Measurements from ENCODE around the gene S100PBP.

S100PBP gene

GRCh38 chr1:32885676-32886003 is 68.2 kb downstream of the S100PBP start:
- ChIA-PET CTCF (interaction anchor here (0.5 to 0.6 kb wide), 2 partner anchors 119 to 253 kb away, joined by 3 read pairs; no protein-coding TSS in a partner anchor), POLR2A (no interaction called here)
- DNase-seq (ENCODE audit: extremely low spot score), result no peak
- TF ChIP-seq FOXA1 (IDR thresholded peaks at IDR 0.05) (no peak), SUZ12 (IDR thresholded peaks at IDR 0.05) (no peak), HDGF (IDR thresholded peaks at IDR 0.05; ENCODE audit: borderline replicate concordance) (no peak), FOXK2 (IDR thresholded peaks at IDR 0.05) (no peak), ARNT (IDR thresholded peaks at IDR 0.05) (no peak), CTBP1 (IDR thresholded peaks at IDR 0.05; ENCODE audit: borderline replicate concordance) (no peak), LEF1 (IDR thresholded peaks at IDR 0.05; ENCODE audit: borderline replicate concordance) (no peak), TARDBP (IDR thresholded peaks at IDR 0.05) (no peak), PKNOX1 (IDR thresholded peaks at IDR 0.05) (no peak), ZNF384 (IDR thresholded peaks at IDR 0.05) (no peak), FOXM1 (IDR thresholded peaks at IDR 0.05; ENCODE audit: borderline replicate concordance) (no peak), BHLHE40 (IDR thresholded peaks at IDR 0.05; ENCODE audit: borderline replicate concordance) (no peak), ELF4 (IDR thresholded peaks at IDR 0.05) (no peak), SP1 (IDR thresholded peaks at IDR 0.05) (no peak), L3MBTL2 (conservative IDR thresholded peaks at IDR 0.05) (no peak), NFRKB (IDR thresholded peaks at IDR 0.05) (no peak)

- CTCF ChIA-PET, result interaction anchor here (0.5 to 1.1 kb wide), 10 partner anchors 7 to 306 kb away, joined by 3 to 6 read pairs (median 3); partner anchors contain the start of gene RNF19B
- TF ChIP-seq FOXM1 (IDR thresholded peaks at IDR 0.05; ENCODE audit: borderline replicate concordance) (no peak), TARDBP (IDR thresholded peaks at IDR 0.05) (0 out of 2 replicates have a peak, but pooled peaks have one; percentile 48)
- peak; percentile 96 for DNase-seq (ENCODE audit: extremely low spot score)
- POLR2A ChIA-PET, result no interaction called here
These were observed 68.8 kb downstream of the S100PBP start, which contains the start of gene HPCA for GRCh38 chr1:32886004-32886827. TSS of gene HPCA (plus strand) at chr1:32886491. CDS start at chr1:32888899, 2,408 bp downstream.

- DNase-seq (ENCODE audit: extremely low spot score), result no peak
- ChIA-PET CTCF (interaction anchor here (0.5 to 1.1 kb wide), 9 partner anchors 8 to 306 kb away, joined by 3 to 6 read pairs (median 3); partner anchors contain the start of gene RNF19B), POLR2A (no interaction called here)
- no peak for TF ChIP-seq FOXM1 (IDR thresholded peaks at IDR 0.05; ENCODE audit: borderline replicate concordance)
These were observed 69.5 kb downstream of the S100PBP start for GRCh38 chr1:32886828-32887414.

GRCh38 chr1:32887623-32888022 is 70.2 kb downstream of the S100PBP start:
- CTCF ChIA-PET, result interaction anchor here (1.1 kb wide), 1 partner anchor 109 kb away, joined by 3 read pairs; no protein-coding TSS in a partner anchor
- POLR2A ChIA-PET, result no interaction called here
- TF ChIP-seq PKNOX1 (IDR thresholded peaks at IDR 0.05), result no peak
- no peak for TF ChIP-seq SP1 (IDR thresholded peaks at IDR 0.05)
- no peak for TF ChIP-seq BHLHE40 (IDR thresholded peaks at IDR 0.05; ENCODE audit: borderline replicate concordance)
- TF ChIP-seq HDGF (IDR thresholded peaks at IDR 0.05; ENCODE audit: borderline replicate concordance), result no peak
- TF ChIP-seq ARNT (IDR thresholded peaks at IDR 0.05), result no peak
- no peak for TF ChIP-seq ELF4 (IDR thresholded peaks at IDR 0.05)
- TF ChIP-seq SUZ12 (IDR thresholded peaks at IDR 0.05), result no peak
- DNase-seq (ENCODE audit: extremely low spot score), result no peak

GRCh38 chr1:32888134-32888533 is 70.7 kb downstream of the S100PBP start:
- no peak for DNase-seq (ENCODE audit: extremely low spot score)
- ChIA-PET CTCF (no interaction called here), POLR2A (no interaction called here)
- TF ChIP-seq TARDBP (IDR thresholded peaks at IDR 0.05) (no peak), FOXK2 (IDR thresholded peaks at IDR 0.05) (no peak), NFRKB (IDR thresholded peaks at IDR 0.05) (no peak), CTBP1 (IDR thresholded peaks at IDR 0.05; ENCODE audit: borderline replicate concordance) (no peak), BHLHE40 (IDR thresholded peaks at IDR 0.05; ENCODE audit: borderline replicate concordance) (no peak), ELF4 (IDR thresholded peaks at IDR 0.05) (no peak), FOXM1 (IDR thresholded peaks at IDR 0.05; ENCODE audit: borderline replicate concordance) (no peak), FOXA1 (IDR thresholded peaks at IDR 0.05) (no peak), L3MBTL2 (conservative IDR thresholded peaks at IDR 0.05) (no peak), ARNT (IDR thresholded peaks at IDR 0.05) (no peak)

- POLR2A ChIA-PET, result no interaction called here
- CTCF ChIA-PET, result no interaction called here
- DNase-seq (ENCODE audit: extremely low spot score), result no peak
- TF ChIP-seq ZNF384 (IDR thresholded peaks at IDR 0.05) (no peak), SP1 (IDR thresholded peaks at IDR 0.05) (no peak), HDGF (IDR thresholded peaks at IDR 0.05; ENCODE audit: borderline replicate concordance) (no peak), LEF1 (IDR thresholded peaks at IDR 0.05; ENCODE audit: borderline replicate concordance) (no peak), BHLHE40 (IDR thresholded peaks at IDR 0.05; ENCODE audit: borderline replicate concordance) (no peak), FOXK2 (IDR thresholded peaks at IDR 0.05) (no peak), ARNT (IDR thresholded peaks at IDR 0.05) (no peak), FOXA1 (IDR thresholded peaks at IDR 0.05) (no peak), PKNOX1 (IDR thresholded peaks at IDR 0.05) (no peak), L3MBTL2 (conservative IDR thresholded peaks at IDR 0.05) (no peak), NFRKB (IDR thresholded peaks at IDR 0.05) (no peak)
These were observed 71.4 kb downstream of the S100PBP start for GRCh38 chr1:32888677-32889420.
